ENCODE measurements around the gene LRCH4. TPM values are rescaled to one million over a fixed set of nuclear protein-coding genes. Genes with fewer than 3 reads are reported as not detected.

LRCH4 gene
- total and polyA plus RNA-seq, 2 of the 8 experiments (the other 6 are each of a cell fraction or from before 2014, with no cell fraction given) = 15.5 to 36.6 TPM

- Histone ChIP-seq H3K9ac (replicated peaks in 1 of 4; ENCODE audit: extremely low read depth in 1 of 4, low read depth in 3 of 4, low read length in 3 of 4) (no peak overlapping the region), H3K4ac (replicated peaks; ENCODE audit: insufficient read length, low read depth, low read length) (peak overlapping the region; percentile 85), H4K5ac (ENCODE audit: insufficient read length, low read depth, low read length) (no peak overlapping the region), H3K56ac (replicated peaks; ENCODE audit: insufficient read length, low read depth, low read length) (no peak overlapping the region), H3K9me3 (ENCODE audit: insufficient read depth in 2 of 2, low read depth in 1 of 2, low read length in 1 of 2) (no peaks in the 10 kb centered on the region), H3K4me2 (ENCODE audit: insufficient read depth in 1 of 2, low read depth in 2 of 2, low read length in 2 of 2) (peak overlapping the region; percentile 59 to 83), H2AK5ac (ENCODE audit: low read depth, low read length) (no peak overlapping the region; the same call in 1 of the 2 replicates), H3K23ac (ENCODE audit: insufficient read length) (no peak overlapping the region), H3K79me1 (ENCODE audit: low read depth, low read length) (no peaks in the 10 kb centered on the region), H2BK12ac (ENCODE audit: low read depth, low read length) (no peak overlapping the region), H2BK120ac (replicated peaks; ENCODE audit: low read depth, low read length) (no peak overlapping the region), H2BK20ac (ENCODE audit: low read length) (no peak overlapping the region; the same call in 1 of the 2 replicates), H3K79me2 (ENCODE audit: control insufficient read depth in 1 of 2, insufficient read depth in 2 of 2, low read length in 2 of 2) (no peaks in the 10 kb centered on the region), H3K23me2 (ENCODE audit: low read depth, low read length) (peaks cover 4% of the 10 kb centered on the region; the same call in 1 of the 2 replicates), H3K14ac (ENCODE audit: insufficient read length) (no peak overlapping the region), H2AFZ (ENCODE audit: low read length) (no peak overlapping the region), H4K20me1 (replicated peaks in 1 of 2; ENCODE audit: control insufficient read depth in 1 of 2, insufficient read depth in 2 of 2, low read length in 2 of 2) (peaks cover 0 to 2% of the 10 kb centered on the region in 2 experiments), H4K91ac (replicated peaks; ENCODE audit: insufficient read length, low read length) (peak overlapping the region; percentile 85), H3K27ac (ENCODE audit: low read depth, low read length) (no peak overlapping the region), H4K8ac (ENCODE audit: extremely low read depth, insufficient read depth, low read length) (peak overlapping the region; percentile 57; the same call in 1 of the 2 replicates), H3K27me3 (replicated peaks in 1 of 4; ENCODE audit: control insufficient read depth in 3 of 4, extremely low read depth in 1 of 4, insufficient read depth in 3 of 4, low read length in 3 of 4) (peaks cover 0 to 9% (median 4%) of the 10 kb centered on the region in 4 experiments; a peak in 5 of 7 replicates), H2BK15ac (ENCODE audit: low read length) (0 out of 2 replicates have a peak overlapping the region, but pooled peaks have one; percentile 34), H3K36me3 (ENCODE audit: control insufficient read depth in 2 of 4, insufficient read depth in 4 of 4, low read length in 3 of 4) (no peaks in the 10 kb centered on the region), H3K4me1 (replicated peaks in 1 of 4; ENCODE audit: control insufficient read depth in 3 of 4, insufficient read depth in 4 of 4, low read length in 3 of 4) (peaks cover 0 to 11% (median 6%) of the 10 kb centered on the region in 4 experiments; a peak in 6 of 7 replicates), H2BK5ac (ENCODE audit: low read depth, low read length) (no peak overlapping the region), H3K4me3 (ENCODE audit: extremely low read depth in 1 of 4, insufficient read depth in 2 of 4, low read depth in 3 of 4, low read length in 4 of 4) (peak overlapping the region in 1 of 4 experiments; percentile 63; a peak in 4 of 8 replicates), H3K18ac (ENCODE audit: extremely low read depth, low read length) (peak overlapping the region; percentile 24)
- no peak for FAIRE-seq
- CTCF ChIA-PET (ENCODE audit: partially characterized antibody) = interaction anchor here (0.5 to 2.2 kb wide), 9 partner anchors 7 to 224 kb away, joined by 3 to 19 read pairs (median 4); partner anchors contain the start of gene MOSPD3
- 89% methylated on average over 19 of the region's 21 CpGs; no CpG with 5 or more reads in 1 of the 2 experiments for WGBS, 2 experiments (ENCODE audit: extremely low coverage in 1 of 2, insufficient coverage in 1 of 2, insufficient read length in 1 of 2, insufficient replicate concordance in 2 of 2, low coverage in 1 of 2, low lambda C conversion rate in 2 of 2, missing lambda C conversion rate in 1 of 2)
- POLR2A ChIA-PET (ENCODE audit: partially characterized antibody) = interaction anchor here (0.6 to 2.4 kb wide), 8 partner anchors 13 to 198 kb away, joined by 3 to 8 read pairs (median 4); partner anchors contain the start of genes ACTL6B, MEPCE and MOSPD3
- DNase-seq (ENCODE audit: low read depth in 1 of 2, low spot score in 2 of 2) = peak in 1 of 2 experiments; percentile 58
- TF ChIP-seq ASH2L (IDR thresholded peaks at IDR 0.05; ENCODE audit: low read length) = no peak
- no peak for TF ChIP-seq BACH1 (IDR thresholded peaks at IDR 0.05; ENCODE audit: low read length)
- TF ChIP-seq CTCF (IDR thresholded peaks at IDR 0.05; ENCODE audit: control extremely low read depth in 1 of 3, insufficient read depth in 1 of 3, low read depth in 1 of 3, low read length in 3 of 3) = no peak
- no peak for TF ChIP-seq SIX5 (IDR thresholded peaks at IDR 0.05; ENCODE audit: low read depth, low read length)
- no peak for TF ChIP-seq POLR2A (IDR thresholded peaks at IDR 0.05; ENCODE audit: control extremely low read depth in 1 of 2, low read depth in 2 of 2, low read length in 2 of 2)
- TF ChIP-seq SP4 (IDR thresholded peaks at IDR 0.05; ENCODE audit: low read length) = no peak
- no peak for TF ChIP-seq EP300 (IDR thresholded peaks at IDR 0.05; ENCODE audit: borderline replicate concordance in 1 of 2, low read depth in 2 of 2, low read length in 2 of 2)
- TF ChIP-seq SRF (IDR thresholded peaks at IDR 0.05; ENCODE audit: low read depth, low read length) = no peak
- TF ChIP-seq RXRA (IDR thresholded peaks at IDR 0.05; ENCODE audit: insufficient read depth, low read depth, low read length) = no peak
- no peak for TF ChIP-seq CBX5 (IDR thresholded peaks at IDR 0.05; ENCODE audit: low read depth, low read length)
- no peak for TF ChIP-seq CEBPB (IDR thresholded peaks at IDR 0.05; ENCODE audit: low read depth, low read length)
These were observed 41.3 kb upstream of the LRCH4 start for GRCh38 chr7:100627238-100627549.

Measured in H1 (cell line).